NCI-H1105 (cell line): ENCODE data around the gene ALPK3.

ENCODE experiments used
- DNase-seq: peaks from one replicate; lab custom pipeline; 2025; lab: John Stamatoyannopoulos, UW

The ALPK3 gene

DNA sequence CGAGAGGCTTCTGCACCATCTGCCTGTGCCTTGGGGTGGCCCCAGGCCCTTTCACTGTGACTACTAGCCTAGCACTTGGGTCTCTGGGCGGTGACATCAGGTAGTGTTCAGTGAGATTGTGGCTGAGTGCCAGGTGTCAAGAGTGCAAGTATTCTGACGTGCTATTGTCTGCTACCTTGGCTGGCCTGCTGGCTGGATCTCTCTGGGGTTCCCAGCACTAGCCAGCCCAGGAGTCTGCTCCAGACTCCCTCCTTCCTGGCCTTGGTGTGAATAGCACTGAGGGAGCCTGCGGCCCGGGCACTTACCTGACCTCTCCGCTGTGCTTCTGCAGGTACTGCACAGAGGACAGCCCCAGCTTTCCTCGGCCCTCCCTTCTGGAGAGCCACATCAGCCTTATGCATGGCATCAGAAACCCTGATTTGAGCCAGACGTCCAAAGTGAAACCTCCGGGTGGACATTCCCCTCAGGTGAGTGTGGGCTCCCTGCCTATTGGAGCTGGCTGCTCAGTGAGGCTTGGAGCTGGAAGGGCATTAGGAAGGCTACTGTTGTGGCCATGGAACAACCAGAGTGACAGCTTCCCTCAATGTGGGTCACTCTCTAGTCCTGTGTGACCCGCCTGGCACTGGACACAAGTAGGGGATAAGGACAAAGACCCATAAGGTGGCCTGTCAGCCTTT, 17.5 kb upstream of the ALPK3 start:
- no peak for DNase-seq

DNA sequence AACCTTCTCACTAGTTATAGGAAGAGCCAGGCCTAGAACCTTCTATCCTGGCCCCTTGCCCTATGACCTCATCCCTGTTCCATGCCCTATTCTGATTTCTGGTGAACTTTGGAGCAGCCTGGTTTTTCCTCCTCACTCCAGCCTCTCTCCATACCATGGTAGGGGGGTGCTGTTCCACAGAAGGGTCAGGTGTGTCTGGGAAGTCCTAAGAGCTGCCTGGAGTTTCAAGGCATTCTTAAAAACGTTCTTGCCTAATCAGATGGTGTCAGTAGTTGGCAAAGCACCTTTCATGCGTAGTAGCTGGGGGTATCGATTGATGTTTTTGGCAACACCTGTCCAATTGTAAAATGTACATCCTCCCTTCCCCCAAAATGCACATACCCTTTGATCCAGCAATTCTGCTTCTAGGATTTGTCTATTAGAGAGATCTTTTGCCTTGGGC, 16.8 kb upstream of the ALPK3 start:
- DNase-seq: no peak

DNA sequence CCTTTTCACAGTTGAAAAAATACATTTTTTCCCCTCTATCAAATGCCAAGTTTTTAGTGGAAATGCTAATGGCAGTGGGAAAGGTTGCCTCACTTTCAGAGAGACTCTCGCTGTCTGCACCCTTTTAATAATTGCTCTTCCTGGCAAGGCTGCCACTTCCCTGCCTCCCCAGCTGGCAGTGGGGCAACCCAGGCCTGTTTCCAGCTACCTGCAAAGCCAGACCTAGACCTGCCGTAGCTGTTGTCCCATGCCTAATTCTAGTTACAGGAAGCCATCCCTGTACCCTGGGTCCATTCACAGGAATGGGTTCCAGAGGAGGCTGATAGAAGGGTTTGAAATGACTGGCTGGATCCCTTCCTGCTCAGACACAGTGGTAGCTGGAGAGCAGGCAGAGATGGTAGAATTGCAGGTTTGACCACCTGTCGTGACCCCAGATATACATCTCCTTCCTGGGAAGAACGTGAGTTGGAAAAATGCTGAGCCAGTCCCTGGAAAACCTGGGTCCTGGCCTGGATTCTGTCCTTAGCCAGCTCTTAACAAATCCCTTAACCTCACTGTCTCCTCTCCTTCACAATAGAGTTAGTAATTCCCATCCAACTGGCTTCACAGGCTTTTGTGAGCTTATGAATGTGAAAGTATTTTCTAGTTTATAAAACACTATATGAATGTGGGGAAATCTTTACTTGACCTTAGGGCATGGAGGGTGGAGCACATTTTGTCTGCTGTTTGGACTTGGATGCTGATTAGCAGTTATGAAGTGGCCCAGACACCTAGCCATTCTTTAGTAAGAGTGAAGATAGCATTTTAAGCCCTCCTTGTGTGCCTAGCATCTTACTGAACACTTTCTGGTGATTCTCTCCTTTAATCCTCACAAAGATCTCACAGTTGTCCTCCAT, 12.9 kb upstream of the ALPK3 start:
- no peak for DNase-seq

DNA sequence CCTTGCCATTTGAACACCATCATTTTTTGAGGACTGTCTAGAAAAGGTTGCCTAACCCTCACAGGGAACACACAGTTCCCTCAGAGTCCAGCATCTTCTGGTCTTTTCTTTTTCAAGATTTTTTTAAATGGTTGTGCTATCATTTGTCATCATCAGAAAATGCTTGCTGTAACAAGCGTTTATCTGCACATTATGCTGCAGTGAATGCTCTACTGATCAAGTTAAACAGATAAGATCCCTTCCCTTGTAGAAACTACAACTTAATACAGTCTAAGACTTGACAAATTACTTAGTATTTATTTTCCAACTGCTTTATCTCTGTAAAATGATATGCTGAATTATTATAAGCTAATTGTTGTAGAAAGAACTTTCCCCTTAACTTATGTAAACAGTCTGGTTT, 11.9 kb upstream of the ALPK3 start:
- DNase-seq: no peak

DNA sequence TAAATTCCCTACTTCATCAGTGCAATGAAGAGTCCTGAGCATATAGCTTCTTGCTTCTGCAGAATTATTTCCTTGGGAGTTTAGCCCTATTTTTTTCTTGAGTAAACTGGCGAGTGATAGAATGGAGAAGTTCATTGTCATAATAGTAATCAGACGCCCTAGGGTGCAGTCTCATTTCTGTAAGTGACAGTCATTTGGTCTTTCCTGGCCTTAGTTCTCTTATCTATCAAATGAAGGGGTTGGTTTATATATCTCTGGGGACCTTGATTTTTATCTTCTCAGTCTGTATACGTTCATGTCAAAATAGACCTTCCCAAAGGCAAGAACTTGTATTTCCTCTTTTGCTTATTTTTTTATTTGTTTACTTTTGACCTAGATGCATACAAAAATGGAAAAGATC, 9.9 kb upstream of the ALPK3 start:
- no peak for DNase-seq

DNA sequence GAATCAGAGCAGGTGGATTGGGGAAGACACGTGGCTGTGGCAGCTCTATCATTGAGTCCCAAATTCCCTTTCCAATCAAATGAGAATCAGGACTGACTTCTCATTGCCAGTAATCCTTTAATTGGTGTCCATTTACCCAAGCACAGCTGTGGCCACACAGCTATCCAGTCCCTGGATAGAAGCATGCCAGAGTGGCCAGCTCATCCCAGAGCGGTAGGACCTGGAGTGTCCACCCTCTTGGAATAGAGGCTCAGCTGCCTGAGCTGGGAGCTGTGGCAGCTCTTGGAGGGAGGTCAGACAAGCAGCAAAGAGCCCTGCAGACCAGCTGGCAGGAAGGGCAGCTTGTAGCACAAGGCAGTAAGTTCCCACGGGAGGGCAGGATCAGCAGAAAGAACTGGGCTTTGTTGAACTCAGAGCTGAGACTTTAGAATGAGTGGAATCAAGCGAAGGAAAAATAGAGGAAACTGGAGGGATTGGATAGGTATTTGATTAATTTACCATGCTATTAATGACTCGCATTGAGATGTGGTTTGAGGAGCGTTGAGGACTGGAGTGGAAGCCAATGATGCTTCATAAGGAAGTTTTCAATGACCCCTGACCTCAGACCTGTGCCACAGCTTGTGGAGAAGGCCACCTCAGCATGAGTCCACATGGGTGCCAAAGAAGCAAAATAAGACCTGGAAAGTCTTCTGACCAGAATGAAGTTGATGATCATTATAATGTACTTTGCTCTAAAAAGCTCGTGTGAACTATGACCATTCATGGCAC, 6.9 kb upstream of the ALPK3 start:
- no peak for DNase-seq

DNA sequence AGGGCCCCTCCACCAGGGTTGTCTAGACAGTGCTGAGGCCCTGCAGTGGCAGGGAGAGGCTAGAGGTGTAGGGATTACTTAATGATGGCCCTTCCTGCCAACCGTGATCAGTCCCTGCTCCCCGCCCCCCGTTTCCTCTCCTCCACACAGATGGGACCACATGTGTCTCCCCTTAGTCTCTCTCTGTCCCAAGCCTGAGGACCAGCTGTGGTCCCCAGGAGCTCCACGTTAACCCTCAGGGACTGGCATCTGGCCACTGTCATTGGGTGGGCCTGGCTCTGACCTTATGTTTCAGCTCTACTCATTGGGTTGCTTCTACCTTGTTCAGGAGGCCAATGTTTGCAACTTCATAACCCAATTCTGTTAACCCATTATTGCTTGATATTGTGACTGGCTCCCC, 6.0 kb upstream of the ALPK3 start:
- DNase-seq: no peak

DNA sequence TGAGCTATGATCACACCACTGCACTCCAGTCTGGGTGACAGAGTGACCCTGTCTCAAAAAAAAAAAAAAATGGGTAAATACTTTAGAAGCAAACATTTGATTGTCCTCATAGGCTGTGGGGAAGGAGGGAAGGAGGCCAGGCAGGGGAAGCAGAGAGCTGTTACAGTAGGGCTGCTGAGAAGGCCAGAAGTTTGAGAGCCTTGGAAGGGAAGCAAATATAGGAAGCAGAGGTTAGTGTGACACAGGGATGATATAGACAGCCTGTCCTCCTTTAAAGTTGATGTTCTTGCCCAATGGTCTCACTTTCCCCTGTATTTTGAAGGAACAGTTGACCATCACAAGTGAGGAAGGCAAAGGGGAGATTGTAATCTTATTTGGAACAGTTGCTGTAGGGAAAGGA, 5.3 kb upstream of the ALPK3 start:
- DNase-seq: no peak

DNA sequence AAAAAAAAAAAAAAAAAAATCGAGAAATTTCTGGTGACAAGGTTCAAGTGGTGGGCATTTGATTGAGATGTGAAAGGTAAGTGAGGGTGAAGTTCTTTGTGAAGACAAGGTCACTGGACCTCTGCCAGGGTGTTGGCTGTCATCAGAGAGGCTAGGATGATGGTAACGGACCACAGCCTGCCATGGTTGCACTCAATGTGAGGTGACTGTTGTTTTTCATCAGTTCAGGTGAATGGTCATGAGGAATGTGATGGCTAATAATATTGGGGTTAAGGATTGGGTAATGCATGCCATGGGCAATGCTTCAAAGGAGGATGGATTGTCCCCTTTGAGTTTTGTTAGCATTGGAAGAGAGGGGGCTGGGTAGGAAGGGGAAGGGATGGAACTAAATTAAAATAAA, 4.3 kb upstream of the ALPK3 start:
- no peak for DNase-seq

DNA sequence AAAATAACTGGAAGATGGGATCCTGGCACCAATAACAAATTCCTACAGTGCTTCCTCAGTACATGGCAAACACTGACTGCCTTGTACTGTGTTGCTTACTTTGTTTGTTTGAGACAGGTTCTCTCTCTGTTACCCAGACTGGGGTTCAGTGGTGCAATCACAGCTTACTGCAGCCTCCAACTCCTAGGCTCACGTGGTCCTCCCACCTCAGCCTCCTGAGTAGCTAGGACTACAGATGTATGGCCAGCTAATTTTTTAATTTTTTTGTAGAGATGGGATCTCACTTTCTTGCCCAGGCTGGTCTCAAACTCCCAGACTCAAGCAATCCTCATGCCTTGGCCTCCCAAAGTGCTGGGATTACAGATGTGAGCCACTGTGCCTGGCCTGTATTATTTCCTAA, 3.7 kb upstream of the ALPK3 start:
- DNase-seq: no peak

DNA sequence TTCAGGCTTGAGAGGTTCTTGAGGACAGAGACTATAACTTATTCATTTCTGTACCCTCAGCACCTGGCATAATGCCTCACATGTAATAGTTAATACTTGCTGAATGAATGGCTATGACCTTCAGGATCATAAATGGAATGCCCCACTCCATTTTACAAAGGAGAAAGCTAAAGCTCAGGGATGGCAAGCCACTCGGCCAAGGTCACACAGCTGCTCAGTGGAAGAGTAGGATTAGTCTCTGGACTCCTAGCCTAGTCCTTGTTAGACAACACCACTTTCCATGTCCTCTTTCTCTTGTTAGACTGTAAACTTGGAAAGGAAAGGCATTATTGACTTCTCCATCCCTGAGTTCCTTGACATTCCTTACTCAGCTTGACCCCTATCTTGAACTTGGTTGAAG, 3.2 kb upstream of the ALPK3 start:
- DNase-seq: no peak

DNA sequence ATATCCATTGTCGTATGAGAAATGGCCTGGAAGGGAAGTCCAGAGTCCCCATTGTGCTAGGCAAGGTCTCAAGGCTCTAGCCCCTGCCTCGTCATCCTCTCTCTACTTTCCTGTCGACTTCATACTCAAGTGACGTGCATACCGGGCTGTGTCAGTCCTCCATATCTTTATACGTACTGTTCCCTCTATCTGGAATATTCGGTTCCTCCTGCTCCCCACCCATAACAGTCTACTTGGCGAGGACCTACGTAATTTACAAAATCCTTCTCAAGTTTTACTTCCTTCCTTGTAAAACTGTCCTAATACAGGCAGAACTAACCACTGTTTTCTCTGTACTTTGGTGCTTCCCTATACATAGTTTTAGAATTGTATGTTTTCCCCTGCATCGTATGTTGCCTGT, 2.2 kb upstream of the ALPK3 start:
- DNase-seq: no peak

DNA sequence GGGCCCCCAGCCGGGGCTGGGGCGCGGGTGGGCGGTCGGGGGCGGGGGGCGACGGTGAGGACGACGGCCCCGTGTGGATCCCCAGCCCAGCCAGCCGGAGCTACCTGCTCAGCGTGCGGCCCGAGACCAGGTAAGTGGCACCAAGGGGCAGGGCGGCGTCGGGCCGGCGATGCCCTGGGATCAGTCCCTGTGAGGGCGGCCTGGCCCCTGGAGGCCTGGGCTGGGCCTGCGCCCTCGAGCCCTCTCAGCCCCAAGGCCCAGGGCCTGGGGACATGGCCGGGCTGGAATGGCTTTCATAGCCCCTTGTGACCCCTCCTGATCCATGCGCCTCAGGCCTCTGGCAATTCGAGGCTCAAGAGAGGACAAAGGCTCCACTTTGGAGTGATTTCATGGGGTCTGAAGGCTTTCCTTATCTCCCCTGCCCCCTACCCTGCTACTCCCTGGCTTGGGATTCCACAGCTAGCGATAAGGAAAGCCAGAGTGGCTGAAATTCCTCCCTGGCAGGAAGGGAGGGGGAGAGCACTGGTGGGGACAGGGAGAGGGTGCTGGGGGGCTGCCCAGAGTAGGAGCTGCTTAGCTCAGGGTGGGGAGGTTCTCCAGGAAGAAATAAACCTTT, 418 bp downstream of the ALPK3 start:
- DNase-seq: no peak

DNA sequence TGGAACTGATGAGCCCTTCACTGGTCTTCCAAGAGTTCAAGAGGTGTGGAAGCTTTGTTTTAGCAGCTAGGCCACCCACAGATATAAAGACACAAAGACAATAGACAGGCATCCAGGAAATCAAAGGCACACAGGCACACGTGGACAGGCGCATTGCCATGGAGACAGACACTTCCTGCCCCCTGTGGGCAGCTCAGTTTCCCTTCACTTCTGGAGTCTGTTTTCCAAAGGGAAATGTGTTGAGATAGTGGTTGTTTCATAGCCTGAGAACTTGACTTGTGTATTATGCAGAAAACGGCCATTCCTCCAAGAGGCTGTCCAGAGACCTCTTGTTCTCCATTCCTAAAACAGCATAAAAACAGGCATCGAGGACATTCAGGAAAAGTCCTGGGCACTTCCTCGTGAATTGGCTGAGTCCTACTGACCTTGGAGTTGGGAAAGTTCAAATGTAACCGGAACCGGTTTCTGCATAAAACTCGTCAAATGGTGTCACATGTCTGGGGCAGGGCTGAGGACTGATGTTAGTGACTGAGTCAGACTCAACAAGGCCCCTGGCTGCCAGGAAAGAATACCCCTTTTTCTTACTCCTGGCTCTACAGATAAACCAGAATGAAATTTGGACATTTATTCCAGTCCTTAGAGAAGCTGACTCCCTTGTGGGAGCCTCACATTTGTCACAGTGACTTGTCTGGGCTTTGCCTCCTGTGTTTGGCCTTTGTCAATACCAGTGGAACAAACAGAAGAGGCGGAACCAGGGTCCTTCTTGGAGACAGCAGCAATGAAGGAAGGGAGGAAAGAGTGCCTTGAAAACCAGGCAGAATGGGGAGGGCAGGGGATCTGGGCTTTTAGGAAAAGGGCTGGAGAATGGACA, 1.3 kb downstream of the ALPK3 start:
- DNase-seq: no peak

DNA sequence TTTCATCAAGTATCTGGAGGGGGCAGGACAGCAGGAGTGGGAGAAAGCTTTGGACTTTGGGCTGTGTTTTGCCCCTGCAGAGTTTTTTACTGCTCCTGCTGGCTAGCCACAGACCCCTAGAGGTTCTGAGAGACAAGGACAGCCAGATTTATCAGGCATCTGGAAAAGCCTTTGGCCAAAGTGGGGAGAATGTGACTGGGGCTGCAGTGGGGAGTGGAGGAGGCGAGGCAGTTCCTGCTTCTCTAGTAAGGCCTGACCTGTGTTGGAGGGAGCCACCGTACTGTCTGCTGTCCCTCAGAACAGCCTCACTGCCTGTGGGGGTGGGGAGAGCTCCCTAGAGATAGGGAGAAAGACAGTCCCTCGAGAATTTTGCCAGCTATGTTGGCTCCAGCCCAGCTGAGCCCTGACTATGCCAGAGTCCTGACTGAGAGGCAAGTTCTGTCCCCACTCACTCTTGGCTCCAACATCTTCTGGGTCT, 2.2 kb downstream of the ALPK3 start:
- DNase-seq: no peak

DNA sequence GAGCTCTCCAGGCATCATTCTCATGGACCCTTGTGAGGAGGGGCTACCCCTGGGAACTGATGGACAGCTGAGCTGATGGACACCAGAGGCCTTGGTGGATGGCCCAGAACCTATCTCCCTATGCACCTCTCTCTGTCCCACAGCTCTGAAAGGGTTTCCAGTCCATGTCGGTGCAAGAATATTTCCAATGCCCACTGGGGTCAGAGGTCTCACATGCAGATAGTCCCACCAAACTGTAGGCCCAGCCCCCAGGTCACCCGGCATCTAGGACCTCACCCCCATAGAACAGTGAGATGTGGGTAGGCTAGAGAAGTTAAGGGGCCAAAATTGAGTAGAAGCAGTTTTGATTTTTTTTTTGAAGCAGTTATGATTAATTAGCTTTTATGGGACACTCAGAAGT, 2.6 kb downstream of the ALPK3 start:
- no peak for DNase-seq

DNA sequence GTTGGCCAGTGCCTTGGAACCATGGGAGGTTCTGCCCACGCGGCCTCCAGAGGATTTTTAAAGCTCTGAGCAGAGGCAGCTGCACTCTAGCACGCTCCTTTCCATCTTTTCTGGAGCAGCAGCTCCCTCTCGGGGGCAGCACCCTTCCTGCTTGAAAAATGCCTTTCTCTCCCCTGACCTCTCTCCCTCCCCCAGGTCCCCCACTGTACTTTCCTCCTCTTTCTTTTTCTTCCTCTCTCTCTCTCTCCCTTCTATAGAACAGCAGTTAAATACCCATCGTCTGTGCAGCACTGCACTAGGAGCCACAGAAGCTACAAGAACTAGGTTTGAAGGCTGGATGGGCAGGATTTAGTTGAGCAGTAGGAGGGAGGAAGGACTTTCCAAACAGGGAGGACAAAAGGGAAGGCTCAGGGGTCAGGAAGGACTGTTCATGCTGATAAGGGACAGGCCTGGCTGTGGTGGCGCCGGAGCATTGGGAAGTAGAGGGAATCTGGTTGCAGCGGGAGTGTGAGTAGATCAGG, 4.4 kb downstream of the ALPK3 start:
- DNase-seq: no peak

DNA sequence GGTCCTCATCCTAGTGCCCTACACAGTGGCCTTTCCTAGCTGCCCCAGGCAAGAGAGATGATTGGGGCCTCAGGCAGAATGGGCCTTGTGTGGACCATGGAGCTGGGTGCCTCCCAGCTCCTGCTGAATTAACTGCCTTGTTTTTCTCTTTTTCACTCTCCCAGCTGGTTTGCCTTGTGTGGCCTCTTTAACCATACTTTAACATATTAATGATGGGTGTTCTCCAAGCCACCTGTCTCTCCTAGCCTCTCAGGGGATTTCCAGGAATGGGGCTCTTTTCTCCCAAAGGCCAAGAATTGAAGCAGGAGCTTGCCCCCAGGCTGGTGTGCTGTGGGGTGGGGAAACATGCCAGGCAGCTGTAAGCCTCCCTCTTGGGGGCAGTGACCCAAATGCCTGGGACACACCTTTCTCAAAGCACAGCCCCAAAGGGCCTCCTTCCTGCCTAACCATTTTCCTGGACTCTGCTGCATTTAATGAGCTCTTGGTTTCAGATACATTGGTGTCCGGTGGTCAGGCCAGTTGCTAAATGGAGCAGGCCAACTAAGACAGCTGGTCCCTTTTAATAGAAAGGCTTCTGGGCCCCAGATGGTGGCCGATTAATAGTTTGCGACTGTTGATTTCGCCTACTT, 5.6 kb downstream of the ALPK3 start:
- no peak for DNase-seq

DNA sequence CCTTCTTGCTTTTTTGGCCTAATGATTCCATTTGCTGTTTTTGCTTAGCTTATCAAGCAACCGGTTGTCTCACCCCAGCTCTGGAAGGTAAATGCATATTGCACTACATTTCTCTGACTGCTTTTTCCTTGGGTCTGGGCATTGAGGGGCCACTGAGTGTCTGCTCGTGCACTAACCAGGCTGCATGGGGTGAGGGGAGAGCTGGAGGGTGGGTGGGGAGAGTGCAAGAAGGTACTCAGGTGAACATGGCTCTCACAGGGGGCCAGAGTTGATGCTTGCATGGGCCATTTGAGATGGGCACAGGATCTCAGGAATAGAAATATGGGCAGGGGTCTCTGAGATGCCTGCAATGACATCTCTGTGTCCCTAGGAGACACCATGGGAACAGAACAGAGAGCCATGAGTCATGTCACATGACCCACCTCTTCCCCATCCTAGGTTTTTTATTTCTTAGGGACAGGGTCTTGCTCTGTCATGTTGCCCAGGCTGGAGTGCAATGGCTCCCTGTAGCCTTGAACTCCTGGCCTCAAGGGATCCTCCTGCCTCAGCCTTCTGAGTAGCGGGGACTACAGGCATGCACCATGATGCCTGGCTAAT, 6.2 kb downstream of the ALPK3 start:
- no peak for DNase-seq
